Ovary (tissue), 9 donors: ENCODE results near the gene SREBF2. TPM values are rescaled to one million over a fixed set of nuclear protein-coding genes. Genes with fewer than 3 reads are reported as not detected.

ENCODE experiments used
- DNase-seq, 5 donors: peaks; one replicate each; pipeline ENCODE4 v3.0.0-alpha.2; 2019 to 2020
- H3K27ac ChIP-seq, 2 donors: fragments of 200-600 bp; one replicate each; pipeline versions ENCODE4 v1.5.1 to v1.8.0; 2019 to 2022
- H3K27me3 ChIP-seq: fragments of 200-600 bp; one replicate; pipeline ENCODE4 v1.8.0; 2022
- H3K36me3 ChIP-seq: fragments of 200-600 bp; sonication (generic); one replicate; pipeline ENCODE4 v1.5.1; 2019
- H3K4me1 ChIP-seq: one replicate; pipeline ENCODE4 v1.8.1; 2013; ENCODE audit warnings: mild to moderate bottlenecking, moderate library complexity; ENCODE audit not compliant: insufficient read depth
- H3K4me3 ChIP-seq: fragments of 200-600 bp; sonication (generic); one replicate; pipeline ENCODE4 v1.5.1; 2017
- H3K9me3 ChIP-seq, 2 donors: fragments of 200-600 bp in 1 of 2; sonication (generic) in 1 of 2; one replicate each; pipeline versions ENCODE4 v1.5.1 to v1.8.1; 2013 to 2019; ENCODE audit warnings: mild to moderate bottlenecking in 1 of 2, moderate library complexity in 1 of 2
- CTCF ChIP-seq, 3 donors: fragments of 450-650 bp in 2 of 3; fragments of 200-600 bp in 1 of 3; IDR thresholded peaks; one replicate each; pipeline versions ENCODE4 v1.5.1 to v1.8.0; 2016 to 2022; ENCODE audit warnings: antibody characterized with exemption in 3 of 3, mild to moderate bottlenecking in 1 of 3
- EP300 ChIP-seq: sonication (generic); formaldehyde crosslinking; IDR thresholded peaks from one replicate; pipeline ENCODE4 v1.6.1; 2017; ENCODE audit warnings: antibody characterized with exemption
- POLR2A ChIP-seq: fragments of 450-650 bp; IDR thresholded peaks from one replicate; pipeline ENCODE4 v1.6.1; 2017; ENCODE audit warnings: antibody characterized with exemption, mild to moderate bottlenecking, moderate library complexity
- WGBS, 3 donors: extraction: QIAGEN DNeasy Blood & Tissue Kit in 1 of 3; methylation state at CpG; one replicate each; pipeline versions ENCODE4 v1.1.5 to v1.1.7; 2013 to 2017; 5-methylcytosine and 5-hydroxymethylcytosine counted together
- intact Hi-C, 4 donors: fragments of 100-400 bp; cut with DNase I; formaldehyde crosslinking; loops; one replicate each; pipeline versions ENCODE4 v1.11.0 to v1.15.1; 2022 to 2023
- polyA plus RNA-seq, 2 donors: library from polyadenylated mRNA; stranded (reverse); fragments of 200-250 nt in 1 of 2; fragments of 350-450 nt in 1 of 2; fragmentation: Illumina TruSeq in 1 of 2; extraction: RNeasy Lipid Tissue Mini Kit (QIAGEN cat#74804) in 1 of 2; gene quantifications; one replicate each; pipeline ENCODE4 v1.2.3, GENCODE V29; 2013 to 2014
- total RNA-seq, 7 donors: library from RNA; depleted of rRNA in 2 of 7; stranded (reverse); fragments of >200 nt in 2 of 7; fragmentation: NEBNext Ultra II Directional in 3 of 7; extraction: Animal tissue kit (Norgen Biotek cat#: 25700) in 3 of 7; gene quantifications; one replicate each; pipeline versions ENCODE4 v1.1.0 to v1.2.4, GENCODE V29; 2016 to 2023
- donor health status: DM: no; HTN: no; CAD: no; lungs with moderate emphysema.
- donor health status: DM: no; HTN: no; CAD: no.
- donor health status: Bipolar disorder and iron deficiency.
- donor health status: DM: yes; HTN: yes; CAD: no.
- donor health status: DM: no; HTN: no; CAD: no.
- donor health status: DM: yes; HTN: yes; CAD: no.

The SREBF2 gene
- total and polyA plus RNA-seq, 9 donors = 29.2 to 215 (median 74.1) TPM

- no peaks in the 10 kb centered on the region for H3K27me3 ChIP-seq
- WGBS, 3 donors = 79 to 81% (median 81%) methylated on average over 12 of the region's 12 CpGs
- intact Hi-C loops = loop anchor here in 2 of 4 donors (10.0 kb wide), 1 partner anchor 123 kb away; the partner anchor contains the start of gene CENPM (in 2 of the 2)
- TF ChIP-seq EP300 (no peak), CTCF (IDR thresholded peaks at IDR 0.05) (no peak), POLR2A (no peak)
- no peaks in the 10 kb centered on the region for H3K9me3 ChIP-seq
- no peaks in the 10 kb centered on the region for H3K36me3 ChIP-seq
- DNase-seq = no peak
- H3K4me3 ChIP-seq = no peak overlapping the region
- peaks cover 12% of the 10 kb centered on the region for H3K4me1 ChIP-seq
- no peak overlapping the region for H3K27ac ChIP-seq
Observed at GRCh38 chr22:41821471-41822316, 11.2 kb upstream of the SREBF2 start.

GRCh38 chr22:41822317-41823057 is 10.4 kb upstream of the SREBF2 start:
- Histone ChIP-seq H3K9me3 (no peaks in the 10 kb centered on the region), H3K27me3 (no peaks in the 10 kb centered on the region), H3K36me3 (no peaks in the 10 kb centered on the region), H3K4me1 (peaks cover 15% of the 10 kb centered on the region), H3K4me3 (no peak overlapping the region), H3K27ac (no peak overlapping the region)
- WGBS, 3 donors = 83 to 93% (median 90%) methylated on average over 3 of the region's 3 CpGs
- DNase-seq = no peak
- TF ChIP-seq POLR2A (no peak), CTCF (IDR thresholded peaks at IDR 0.05) (peak in 2 of 3 donors; percentile 37 to 42), EP300 (no peak)
- intact Hi-C loops = loop anchor here in 2 of 4 donors (10.0 kb wide), 1 partner anchor 122 kb away; the partner anchor contains the start of gene CENPM (in 2 of the 2)

GRCh38 chr22:41823797-41824196 is 9.1 kb upstream of the SREBF2 start:
- Histone ChIP-seq H3K4me1 (peaks cover 13% of the 10 kb centered on the region), H3K27me3 (no peaks in the 10 kb centered on the region), H3K36me3 (no peaks in the 10 kb centered on the region), H3K9me3 (no peaks in the 10 kb centered on the region), H3K27ac (no peak overlapping the region), H3K4me3 (no peak overlapping the region)
- 25 to 43% (median 28%) methylated on average over 6 of the region's 6 CpGs for WGBS, 3 donors
- intact Hi-C loops = loop anchor here in 2 of 4 donors (10.0 kb wide), 1 partner anchor 121 kb away; the partner anchor contains the start of gene CENPM (in 2 of the 2)
- TF ChIP-seq EP300 = no peak
- no peak for TF ChIP-seq CTCF (IDR thresholded peaks at IDR 0.05)
- no peak for TF ChIP-seq POLR2A
- DNase-seq = no peak

GRCh38 chr22:41825376-41825775 is 7.5 kb upstream of the SREBF2 start:
- intact Hi-C loops = loop anchor here in 2 of 4 donors (10.0 kb wide), 1 partner anchor 119 kb away; the partner anchor contains the start of gene CENPM (in 2 of the 2)
- H3K27ac ChIP-seq = no peak overlapping the region
- DNase-seq = no peak

More at GRCh38 chr22:41825376-41825775, 7.5 kb upstream of the SREBF2 start:
- Histone ChIP-seq H3K4me1 (peaks cover 7% of the 10 kb centered on the region), H3K36me3 (no peaks in the 10 kb centered on the region), H3K9me3 (no peaks in the 10 kb centered on the region), H3K27me3 (no peaks in the 10 kb centered on the region), H3K4me3 (no peak overlapping the region)
- TF ChIP-seq POLR2A (no peak), CTCF (IDR thresholded peaks at IDR 0.05) (no peak), EP300 (no peak)
- 51 to 54% (median 53%) methylated on average over 7 of the region's 7 CpGs for WGBS, 3 donors
